IMR-90 (cell line): ENCODE data around the gene TOR1A. TPM values are rescaled to one million over a fixed set of nuclear protein-coding genes. Genes with fewer than 3 reads are reported as not detected.

Experiments
- ATAC-seq: fragments of 200-7000 bp; cut with Tn5 transposase; 2 replicates; pipeline ENCODE4 v1.9.1; 2020; ENCODE audit warnings: low read depth, mild to moderate bottlenecking, moderate library complexity
- BruUV-seq: library from RNA; stranded (reverse); fragments of 400-500 nt; replicated peaks from 2 replicates; lab custom pipeline; 2021; lab: Mats Ljungman, UMichigan
- CTCF ChIA-PET: fragments of 300-600 bp; formaldehyde crosslinking; extraction: SDS; loops from one replicate; lab custom pipeline; 2021; ENCODE audit warnings: antibody characterized with exemption; lab: Yijun Ruan, JAX
- POLR2A ChIA-PET: fragments of 300-600 bp; sonication (Branson Sonifier 250); formaldehyde crosslinking; loops from one replicate; lab custom pipeline; 2022; ENCODE audit warnings: antibody characterized with exemption; ENCODE audit not compliant: unreplicated experiment; lab: Charles Lee
- DNase-seq: peaks from one replicate; pipeline ENCODE4 v3.0.0; 2013
- H2AFZ ChIP-seq: replicated peaks from 2 replicates; pipeline ENCODE3; 2013; ENCODE audit warnings: low read length, mild to moderate bottlenecking; ENCODE audit not compliant: poor library complexity
- H2AK5ac ChIP-seq: 2 replicates; pipeline ENCODE4 v1.6.1; 2013; ENCODE audit warnings: low read depth, low read length, inconsistent platforms
- H2AK9ac ChIP-seq: replicated peaks from 2 replicates; pipeline ENCODE3; 2013; ENCODE audit warnings: mild to moderate bottlenecking, low read depth, low read length, moderate library complexity; ENCODE audit not compliant: poor library complexity
- H2BK120ac ChIP-seq: 2 replicates; pipeline ENCODE4 v1.6.1; 2013; ENCODE audit warnings: low read depth, low read length, inconsistent platforms
- H2BK15ac ChIP-seq: 3 replicates; pipeline ENCODE4 v1.6.1; 2013; ENCODE audit warnings: low read depth, low read length, inconsistent platforms
- H2BK20ac ChIP-seq: 2 replicates; pipeline ENCODE4 v1.6.1; 2013; ENCODE audit warnings: low read depth, mild to moderate bottlenecking, inconsistent platforms, low read length, moderate library complexity
- H2BK5ac ChIP-seq: 2 replicates; pipeline ENCODE4 v1.6.1; 2013; ENCODE audit warnings: mild to moderate bottlenecking, low read depth, low read length, inconsistent platforms; ENCODE audit not compliant: poor library complexity, severe bottlenecking
- H3K14ac ChIP-seq: replicated peaks from 2 replicates; pipeline ENCODE4 v1.6.1; 2013; ENCODE audit warnings: low read depth, low read length, inconsistent platforms
- H3K18ac ChIP-seq: 2 replicates; pipeline ENCODE4 v1.6.1; 2013; ENCODE audit warnings: low read depth, low read length, control low read depth
- H3K23ac ChIP-seq: 2 replicates; pipeline ENCODE4 v1.6.1; 2013; ENCODE audit warnings: low read depth, low read length, inconsistent platforms
- H3K27ac ChIP-seq: 2 replicates; pipeline ENCODE4 v1.5.1; 2013; ENCODE audit warnings: mild to moderate bottlenecking, control low read depth, low read length; ENCODE audit not compliant: insufficient read depth
- H3K27me3 ChIP-seq: 2 replicates; pipeline ENCODE4 v1.6.1; 2013; ENCODE audit warnings: low read length; ENCODE audit not compliant: control insufficient read depth, insufficient read depth
- H3K36me3 ChIP-seq: 2 replicates; pipeline ENCODE4 v1.6.1; 2013; ENCODE audit warnings: low read length, mixed read lengths; ENCODE audit not compliant: control insufficient read depth, insufficient read depth
- H3K4ac ChIP-seq: 2 replicates; pipeline ENCODE4 v1.6.1; 2013; ENCODE audit warnings: low read depth, low read length, inconsistent platforms
- H3K4me1 ChIP-seq: 2 replicates; pipeline ENCODE4 v1.6.1; 2013; ENCODE audit warnings: low read length, mixed read lengths; ENCODE audit not compliant: control insufficient read depth, insufficient read depth
- H3K4me2 ChIP-seq: 2 replicates; pipeline ENCODE4 v1.6.1; 2013; ENCODE audit warnings: low read depth, mild to moderate bottlenecking, control low read depth, low read length, moderate library complexity
- H3K4me3 ChIP-seq: 2 replicates; pipeline ENCODE4 v1.5.1; 2013; ENCODE audit warnings: low read depth, mild to moderate bottlenecking, control low read depth, low read length, moderate library complexity; ENCODE audit not compliant: insufficient read depth
- H3K56ac ChIP-seq: 2 replicates; pipeline ENCODE4 v1.6.1; 2013; ENCODE audit warnings: low read length, inconsistent platforms; ENCODE audit not compliant: insufficient read depth; ENCODE audit errors: extremely low read depth
- H3K79me1 ChIP-seq, 2 experiments: 2 replicates each; pipeline ENCODE4 v1.6.1; 2013; ENCODE audit warnings: low read length in 2 of 2, inconsistent platforms in 1 of 2, low read depth in 1 of 2
- H3K9ac ChIP-seq: 2 replicates; pipeline ENCODE4 v1.6.1; 2013; ENCODE audit warnings: low read depth, low read length, control low read depth
- H3K9me1 ChIP-seq: 2 replicates; pipeline ENCODE4 v1.6.1; 2013; ENCODE audit warnings: low read length, inconsistent platforms; ENCODE audit not compliant: insufficient read depth
- H3K9me3 ChIP-seq: 2 replicates; pipeline ENCODE4 v1.6.1; 2013; ENCODE audit warnings: low read length; ENCODE audit not compliant: control insufficient read depth, insufficient read depth
- H4K20me1 ChIP-seq: 2 replicates; pipeline ENCODE4 v1.6.1; 2013; ENCODE audit warnings: low read length, inconsistent platforms; ENCODE audit not compliant: insufficient read depth
- H4K5ac ChIP-seq: 2 replicates; pipeline ENCODE4 v1.6.1; 2013; ENCODE audit warnings: mild to moderate bottlenecking, low read depth, low read length, control low read depth
- H4K8ac ChIP-seq, 2 experiments: 2 replicates each; pipeline ENCODE4 v1.6.1; 2013; ENCODE audit warnings: low read depth in 2 of 2, low read length in 2 of 2, control low read depth in 1 of 2, inconsistent platforms in 1 of 2
- H4K91ac ChIP-seq: 2 replicates; pipeline ENCODE4 v1.6.1; 2013; ENCODE audit warnings: low read depth, low read length, inconsistent platforms; ENCODE audit not compliant: insufficient read depth
- CEBPB ChIP-seq: IDR thresholded peaks from 2 replicates; pipeline ENCODE4 v1.6.1; 2012; ENCODE audit warnings: low read depth, low read length, improper control_type of control experiment
- CHD1 ChIP-seq: IDR thresholded peaks from 2 replicates; pipeline ENCODE4 v1.6.1; 2012; ENCODE audit warnings: low read depth, low read length, improper control_type of control experiment
- ELK1 ChIP-seq: fragments of 150-350 bp; IDR thresholded peaks from 2 replicates; pipeline ENCODE4 v1.6.1; 2016; ENCODE audit warnings: low read depth, mild to moderate bottlenecking, low read length, moderate library complexity, borderline replicate concordance
- FOS ChIP-seq: fragments of 150-350 bp; IDR thresholded peaks from 2 replicates; pipeline ENCODE4 v1.6.1; 2016; ENCODE audit warnings: low read depth, low read length
- MAZ ChIP-seq: IDR thresholded peaks from 2 replicates; pipeline ENCODE4 v1.6.1; 2012; ENCODE audit warnings: low read depth, mild to moderate bottlenecking, low read length, improper control_type of control experiment, moderate library complexity, borderline replicate concordance
- NFE2L2 ChIP-seq: fragments of 150-350 bp; IDR thresholded peaks from 2 replicates; pipeline ENCODE4 v1.6.1; 2016; ENCODE audit warnings: low read depth, mild to moderate bottlenecking, low read length
- POLR2A ChIP-seq: IDR thresholded peaks from 2 replicates; pipeline ENCODE4 v1.6.1; 2012; ENCODE audit warnings: mild to moderate bottlenecking, low read depth, low read length
- RAD21 ChIP-seq: IDR thresholded peaks from 2 replicates; pipeline ENCODE4 v1.6.1; 2012; ENCODE audit warnings: low read length, improper control_type of control experiment
- RFX5 ChIP-seq: IDR thresholded peaks from 2 replicates; pipeline ENCODE4 v1.8.0; 2012; ENCODE audit warnings: low read depth, mild to moderate bottlenecking, low read length, moderate library complexity
- SMC3 ChIP-seq: fragments of 150-350 bp; IDR thresholded peaks from 2 replicates; pipeline ENCODE4 v1.6.1; 2016; ENCODE audit warnings: low read depth, mild to moderate bottlenecking, antibody characterized with exemption, low read length, moderate library complexity
- USF2 ChIP-seq: fragments of 150-350 bp; IDR thresholded peaks from 2 replicates; pipeline ENCODE4 v1.6.1; 2017; ENCODE audit warnings: mild to moderate bottlenecking, antibody characterized with exemption, low read length, low read depth
- whole genome bisulfite sequencing, 2 experiments: methylation state at CpG; one replicate each; pipeline versions ENCODE4 v1.1.5 to v1.1.7; 2013; ENCODE audit warnings: missing lambda C conversion rate in 2 of 2; ENCODE audit not compliant: insufficient read length in 1 of 2; ENCODE audit errors: extremely low coverage in 2 of 2; 5-methylcytosine and 5-hydroxymethylcytosine counted together
- dilution Hi-C: fragments of 300-500 bp; cut with HindIII; formaldehyde crosslinking; loops from one replicate; pipeline ENCODE4 v1.14.3; 2018; ENCODE audit warnings: low sequenced_read_pairs; ENCODE audit not compliant: unreplicated experiment
- in situ Hi-C: fragments of 300-500 bp; cut with MboI; formaldehyde crosslinking; loops from 3 replicates; pipeline ENCODE4 v1.14.3; 2019; ENCODE audit warnings: low sequenced_read_pairs, inconsistent platforms, mixed read lengths
- intact Hi-C: fragments of 100-400 bp; cut with micrococcal nuclease; formaldehyde crosslinking; loops from 2 replicates; pipeline ENCODE4 v1.10.0; 2022
- polyA plus RNA-seq, 3 experiments: library from polyadenylated mRNA; depleted of rRNA; stranded (reverse); fragments of >200 nt; gene quantifications; 2 replicates each; pipeline ENCODE4 v1.2.3, GENCODE V29; 2012; ENCODE audit warnings: low replicate concordance in 1 of 3
- total RNA-seq: library from RNA; depleted of rRNA; stranded (reverse); fragments of >200 nt; gene quantifications from 2 replicates; pipeline ENCODE4 v1.2.3, GENCODE V29; 2012

TOR1A gene
- total and polyA plus RNA-seq, 2 of the 4 experiments (the other 2 are of a cell fraction), result 27.1 to 74.2 TPM

GRCh38 chr9:129853614-129854013, 29.7 kb upstream of the TOR1A start:
- CTCF ChIA-PET, result no interaction called here
- Histone ChIP-seq H3K18ac (no peak overlapping the region), H3K14ac (no peak overlapping the region), H3K4me3 (no peak overlapping the region), H4K8ac (no peak overlapping the region), H3K27ac (no peak overlapping the region), H2BK120ac (no peak overlapping the region), H3K9ac (no peak overlapping the region), H3K4ac (no peak overlapping the region), H3K79me1 (no peaks in the 10 kb centered on the region), H2AK5ac (no peak overlapping the region), H2AFZ (no peak overlapping the region), H3K9me3 (no peaks in the 10 kb centered on the region), H2AK9ac (no peak overlapping the region), H4K91ac (no peak overlapping the region), H4K20me1 (peaks cover 4% of the 10 kb centered on the region; the same call in 1 of the 2 replicates), H2BK20ac (no peak overlapping the region), H3K9me1 (peaks cover 5% of the 10 kb centered on the region; the same call in 1 of the 2 replicates), H3K27me3 (no peaks in the 10 kb centered on the region), H2BK15ac (no peak overlapping the region), H3K36me3 (peaks cover 50% of the 10 kb centered on the region), H3K4me2 (no peak overlapping the region), H3K23ac (no peak overlapping the region), H3K4me1 (no peaks in the 10 kb centered on the region), H2BK5ac (no peak overlapping the region), H4K5ac (no peak overlapping the region), H3K56ac (no peak overlapping the region)
- TF ChIP-seq MAZ (no peak), CHD1 (no peak), FOS (no peak), POLR2A (no peak), ELK1 (no peak), NFE2L2 (no peak), CEBPB (no peak), RFX5 (no peak), SMC3 (no peak), USF2 (no peak), RAD21 (no peak)
- in situ Hi-C loops, result no loop called here
- no peak for DNase-seq
- dilution Hi-C loops, result no loop called here
- POLR2A ChIA-PET, result no interaction called here
- BruUV-seq, result no TSS peak
- intact Hi-C loops, result no loop called here
- ATAC-seq, result no peak
- 40% methylated on average over 2 of the region's 3 CpGs; no CpG with 5 or more reads in 1 of the 2 experiments for WGBS, 2 experiments
